Measurements from ENCODE around the gene MTCH2.
A peak's percentile ranks its signal among the peaks of the same experiment; 100 is the strongest.
"Not testable (repeated sequence)": the region's sequence is repeated elsewhere in the genome, so short reads cannot be mapped to it uniquely, and the experiment has no call there.

The MTCH2 gene

GRCh38 chr11:47642099-47642855 lies at the start of gene MTCH2:
MTCH2 (minus strand) TSS chr11:47642559; CDS start chr11:47642465, 94 bp downstream.
- DNase-seq (ENCODE audit: low read depth): peak; percentile 96

DNA sequence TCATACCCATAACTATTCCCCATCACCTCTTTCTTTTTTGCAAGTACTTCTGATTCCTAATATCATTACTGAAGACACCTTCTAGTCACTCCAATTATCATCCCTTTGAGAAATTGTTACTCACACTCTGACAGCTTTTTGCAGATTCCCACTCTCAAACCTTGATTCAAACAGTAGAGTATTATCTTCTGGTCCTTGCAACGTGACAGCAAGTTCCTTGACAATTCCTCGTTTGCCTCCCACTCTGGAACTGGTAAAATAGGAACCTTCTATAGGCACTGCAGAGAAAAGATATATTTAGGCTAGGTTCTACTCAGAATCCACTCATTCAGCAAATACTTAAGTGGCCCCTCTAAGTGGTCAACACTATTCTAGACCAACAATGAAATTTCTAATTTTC lies 49.6 kb upstream of the MTCH2 start:
- no peak for DNase-seq (ENCODE audit: low read depth)

- no peak for DNase-seq (ENCODE audit: low read depth)
These were observed 47.1 kb upstream of the MTCH2 start for GRCh38 chr11:47689480-47689879.

DNA sequence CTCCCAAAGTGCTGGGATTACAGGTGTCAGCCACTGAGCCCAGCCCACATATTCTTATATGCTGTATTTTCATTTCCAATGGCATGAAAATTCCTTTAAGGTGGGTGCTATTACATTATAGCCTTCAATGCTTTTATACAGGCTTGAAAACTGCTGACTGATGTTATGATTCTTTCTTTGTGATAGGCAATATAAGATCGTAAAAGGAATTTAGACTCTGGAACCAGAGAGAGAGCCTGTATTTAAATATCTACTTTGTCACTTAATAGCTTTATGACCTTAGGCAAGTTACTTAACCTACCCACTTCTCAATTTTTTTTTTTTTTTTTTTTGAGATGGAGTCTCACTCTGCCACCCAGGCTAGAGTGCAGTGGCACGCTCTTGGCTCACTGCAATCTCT lies 46.6 kb upstream of the MTCH2 start:
- DNase-seq (ENCODE audit: low read depth): no peak

- DNase-seq (ENCODE audit: low read depth): no peak
These were observed 45.8 kb upstream of the MTCH2 start for GRCh38 chr11:47688111-47688510.

- not testable (repeated sequence) for DNase-seq (ENCODE audit: low read depth)
These were observed 44.3 kb upstream of the MTCH2 start for GRCh38 chr11:47686704-47687103.

GRCh38 chr11:47686151-47686550 lies 43.8 kb upstream of the MTCH2 start:
- DNase-seq (ENCODE audit: low read depth): no peak

GRCh38 chr11:47675851-47676250 lies 33.5 kb upstream of the MTCH2 start:
- DNase-seq (ENCODE audit: low read depth): no peak

DNA sequence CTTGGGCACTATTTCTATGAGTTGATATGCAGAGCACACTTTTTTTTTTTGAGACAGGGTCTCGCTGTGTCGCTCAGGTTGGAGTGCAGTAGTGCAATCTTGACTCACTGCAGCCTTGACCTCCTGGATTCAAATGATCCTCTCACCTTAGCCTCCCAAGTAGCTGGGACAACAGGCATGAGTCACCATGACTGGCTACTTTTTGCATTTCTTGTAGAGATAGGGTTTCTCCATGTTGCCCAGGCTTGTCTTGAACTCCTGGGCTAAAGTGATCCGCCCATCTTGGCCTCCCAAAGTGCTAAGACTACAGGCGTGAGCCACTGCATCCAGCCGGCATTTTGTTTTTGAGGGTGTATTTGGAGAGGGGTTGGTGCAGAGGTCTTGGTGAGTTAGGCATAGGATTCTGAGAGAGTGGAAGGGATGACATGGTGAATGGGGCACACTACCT lies 29.9 kb upstream of the MTCH2 start:
- DNase-seq (ENCODE audit: low read depth): no peak

DNA sequence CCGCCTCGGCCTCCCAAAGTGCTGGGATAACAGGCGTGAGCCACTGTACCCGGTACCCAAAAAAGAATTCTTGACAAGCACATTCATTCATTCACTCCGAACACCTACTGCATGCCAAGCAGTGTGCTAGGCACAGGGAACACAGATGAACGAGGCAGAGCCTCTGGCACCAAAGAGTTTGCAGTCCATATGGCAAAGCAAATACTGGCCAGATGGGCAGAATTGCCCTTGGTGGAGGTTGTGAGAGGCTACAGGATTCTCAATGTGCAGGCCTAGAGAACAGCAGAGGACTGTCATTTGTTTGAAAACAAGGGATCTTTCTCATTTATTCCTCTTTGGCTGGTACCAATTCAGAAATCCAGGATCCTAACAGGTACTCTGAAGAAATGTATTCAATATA lies 27.5 kb upstream of the MTCH2 start:
- no peak for DNase-seq (ENCODE audit: low read depth)

- no peak for DNase-seq (ENCODE audit: low read depth)
These were observed 26.3 kb upstream of the MTCH2 start for GRCh38 chr11:47668665-47669064.

GRCh38 chr11:47667555-47667954 lies 25.2 kb upstream of the MTCH2 start:
- DNase-seq (ENCODE audit: low read depth): no peak

GRCh38 chr11:47667135-47667534 lies 24.8 kb upstream of the MTCH2 start:
- no peak for DNase-seq (ENCODE audit: low read depth)

DNA sequence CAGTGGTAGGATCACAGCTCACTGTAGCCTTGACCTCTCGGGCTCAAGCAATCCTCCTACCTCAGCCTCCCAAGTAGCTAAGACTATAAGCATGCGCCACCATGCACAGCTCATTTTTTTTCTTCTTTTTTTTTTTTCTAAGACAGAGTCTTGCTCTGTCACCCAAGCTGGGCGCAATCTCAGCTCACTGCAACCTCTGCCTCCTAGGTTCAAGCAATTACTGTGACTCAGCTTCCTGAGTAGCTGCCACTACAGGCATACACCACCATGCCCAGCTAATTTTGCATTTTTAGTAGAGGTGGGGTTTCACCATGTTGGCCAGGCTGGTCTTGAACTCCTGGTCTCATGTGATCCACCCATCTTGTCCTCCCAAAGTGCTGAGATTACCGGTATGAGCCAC lies 22.6 kb upstream of the MTCH2 start:
- not testable (repeated sequence) for DNase-seq (ENCODE audit: low read depth)

- no peak for DNase-seq (ENCODE audit: low read depth)
These were observed 18.9 kb upstream of the MTCH2 start for GRCh38 chr11:47661245-47661644.

- no peak for DNase-seq (ENCODE audit: low read depth)
These were observed 16.9 kb upstream of the MTCH2 start for GRCh38 chr11:47659276-47659675.

DNA sequence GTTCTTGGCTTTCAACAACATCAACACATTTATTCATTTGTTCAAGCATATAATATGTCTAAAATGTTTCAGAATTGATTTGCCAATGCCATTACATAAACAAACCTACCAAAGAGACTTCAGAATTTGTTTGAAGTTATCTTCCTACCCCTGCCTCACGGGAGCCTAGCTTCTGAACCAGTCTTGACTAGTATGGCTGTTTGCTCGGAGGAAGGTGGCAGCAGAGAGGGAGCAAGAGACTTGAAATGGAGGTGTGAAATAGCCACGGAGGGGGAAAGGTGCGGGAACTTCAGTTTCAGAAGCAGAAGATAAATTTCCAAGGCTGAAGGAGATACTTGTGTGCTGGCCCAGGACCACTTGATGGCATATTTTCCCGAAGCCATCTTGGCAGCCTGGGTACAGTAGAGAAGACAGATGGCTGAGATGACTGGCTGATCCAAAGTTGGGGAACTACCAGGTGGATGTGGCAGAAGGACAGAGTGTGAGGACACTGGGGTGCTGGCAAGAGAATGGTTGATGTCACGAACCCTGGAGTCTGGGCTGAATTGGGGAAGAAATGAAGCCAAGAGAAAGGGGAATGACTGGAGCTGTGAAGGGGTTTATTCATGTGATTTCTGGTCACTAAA lies 14.0 kb upstream of the MTCH2 start:
- no peak for DNase-seq (ENCODE audit: low read depth)

GRCh38 chr11:47651818-47652469 lies 9.6 kb upstream of the MTCH2 start:
- DNase-seq (ENCODE audit: low read depth): no peak

- no peak for DNase-seq (ENCODE audit: low read depth)
These were observed 6.9 kb upstream of the MTCH2 start for GRCh38 chr11:47649276-47649675.

DNA sequence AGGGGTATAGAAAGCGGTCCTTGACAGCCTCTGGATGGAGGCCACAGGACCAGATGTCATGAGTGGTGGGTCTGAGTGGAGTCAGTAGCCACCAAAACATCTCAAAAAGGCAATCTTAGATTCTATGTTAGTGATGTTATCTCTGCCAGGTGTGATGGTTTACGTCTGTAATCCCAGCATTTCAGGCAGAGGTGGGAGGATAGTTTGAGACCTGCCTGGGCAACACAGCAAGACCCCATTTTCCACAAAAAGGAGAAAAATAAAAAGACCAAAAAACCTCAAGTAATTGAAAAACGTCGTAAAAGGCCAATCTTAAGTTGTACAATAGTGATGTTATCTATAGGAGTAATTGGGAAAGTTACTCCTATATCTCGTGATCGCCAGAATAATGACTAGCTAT lies 3.7 kb upstream of the MTCH2 start:
- DNase-seq (ENCODE audit: low read depth): no peak

GRCh38 chr11:47645500-47645899 lies 3.1 kb upstream of the MTCH2 start:
- no peak for DNase-seq (ENCODE audit: low read depth)

- no peak for DNase-seq (ENCODE audit: low read depth)
These were observed 710 bp downstream of the MTCH2 start for GRCh38 chr11:47641600-47642098.

- not testable (repeated sequence) for DNase-seq (ENCODE audit: low read depth)
These were observed 1.9 kb downstream of the MTCH2 start for GRCh38 chr11:47640506-47640905.
